Mesendoderm (in vitro differentiated cells): ENCODE measurements around the gene SDK1.
"Not testable (repeated sequence)": the region's sequence is repeated elsewhere in the genome, so short reads cannot be mapped to it uniquely, and the experiment has no call there.

ENCODE experiments used
- DNase-seq: peaks from one replicate; pipeline ENCODE4 v3.0.0; 2013
- H2AK5ac ChIP-seq: 2 replicates; pipeline ENCODE4 v1.6.1; 2013; ENCODE audit warnings: low read length, inconsistent platforms
- H2BK120ac ChIP-seq: 2 replicates; pipeline ENCODE4 v1.6.1; 2013; ENCODE audit warnings: low read depth, mild to moderate bottlenecking, low read length, moderate library complexity, mixed read lengths
- H2BK15ac ChIP-seq: replicated peaks from 2 replicates; pipeline ENCODE4 v1.6.1; 2013; ENCODE audit warnings: low read depth, mild to moderate bottlenecking, moderate library complexity
- H2BK5ac ChIP-seq: 2 replicates; pipeline ENCODE4 v1.6.1; 2013; ENCODE audit warnings: low read length, inconsistent platforms
- H3K18ac ChIP-seq: 2 replicates; pipeline ENCODE4 v1.6.1; 2013; ENCODE audit warnings: mild to moderate bottlenecking, low read length, mixed read lengths
- H3K23ac ChIP-seq: one replicate; pipeline ENCODE4 v1.6.1; 2013; ENCODE audit warnings: low read length
- H3K27ac ChIP-seq: 2 replicates; pipeline ENCODE4 v1.5.1; 2013; ENCODE audit warnings: low read depth, mild to moderate bottlenecking, inconsistent platforms, low read length, moderate library complexity
- H3K27me3 ChIP-seq: 2 replicates; pipeline ENCODE4 v1.6.1; 2013; ENCODE audit warnings: low read length, control low read depth, mild to moderate bottlenecking, inconsistent platforms; ENCODE audit not compliant: insufficient read depth, poor library complexity
- H3K36me3 ChIP-seq: 2 replicates; pipeline ENCODE4 v1.6.1; 2013; ENCODE audit warnings: low read length, inconsistent platforms; ENCODE audit not compliant: control insufficient read depth, insufficient read depth
- H3K4ac ChIP-seq: one replicate; pipeline ENCODE4 v1.6.1; 2013; ENCODE audit warnings: low read depth, mild to moderate bottlenecking, low read length, moderate library complexity
- H3K4me1 ChIP-seq: 2 replicates; pipeline ENCODE4 v1.6.1; 2013; ENCODE audit warnings: low read depth, low read length, inconsistent platforms; ENCODE audit not compliant: control insufficient read depth
- H3K4me2 ChIP-seq: 2 replicates; pipeline ENCODE4 v1.6.1; 2013; ENCODE audit warnings: low read length
- H3K4me3 ChIP-seq: 2 replicates; pipeline ENCODE4 v1.5.1; 2013; ENCODE audit warnings: mild to moderate bottlenecking, low read length
- H3K56ac ChIP-seq: one replicate; pipeline ENCODE4 v1.6.1; 2013; ENCODE audit warnings: low read length
- H3K79me1 ChIP-seq: 2 replicates; pipeline ENCODE4 v1.6.1; 2013; ENCODE audit warnings: low read length, inconsistent platforms
- H3K79me2 ChIP-seq: 2 replicates; pipeline ENCODE4 v1.6.1; 2013; ENCODE audit warnings: mild to moderate bottlenecking, low read length; ENCODE audit not compliant: control insufficient read depth, insufficient read depth
- H3K9ac ChIP-seq: 2 replicates; pipeline ENCODE4 v1.6.1; 2013; ENCODE audit warnings: low read length, inconsistent platforms
- H4K5ac ChIP-seq: one replicate; pipeline ENCODE4 v1.6.1; 2013; ENCODE audit warnings: low read length
- H4K8ac ChIP-seq: one replicate; pipeline ENCODE4 v1.6.1; 2013; ENCODE audit warnings: low read depth, mild to moderate bottlenecking, control low read depth, low read length, moderate library complexity
- WGBS: extraction: QIAGEN DNeasy Blood & Tissue Kit; methylation state at CpG from one replicate; pipeline ENCODE4 v1.1.7; 2013; ENCODE audit warnings: low lambda C conversion rate, missing lambda C conversion rate; ENCODE audit not compliant: insufficient coverage; ENCODE audit errors: extremely low coverage; 5-methylcytosine and 5-hydroxymethylcytosine counted together

The SDK1 gene

DNA sequence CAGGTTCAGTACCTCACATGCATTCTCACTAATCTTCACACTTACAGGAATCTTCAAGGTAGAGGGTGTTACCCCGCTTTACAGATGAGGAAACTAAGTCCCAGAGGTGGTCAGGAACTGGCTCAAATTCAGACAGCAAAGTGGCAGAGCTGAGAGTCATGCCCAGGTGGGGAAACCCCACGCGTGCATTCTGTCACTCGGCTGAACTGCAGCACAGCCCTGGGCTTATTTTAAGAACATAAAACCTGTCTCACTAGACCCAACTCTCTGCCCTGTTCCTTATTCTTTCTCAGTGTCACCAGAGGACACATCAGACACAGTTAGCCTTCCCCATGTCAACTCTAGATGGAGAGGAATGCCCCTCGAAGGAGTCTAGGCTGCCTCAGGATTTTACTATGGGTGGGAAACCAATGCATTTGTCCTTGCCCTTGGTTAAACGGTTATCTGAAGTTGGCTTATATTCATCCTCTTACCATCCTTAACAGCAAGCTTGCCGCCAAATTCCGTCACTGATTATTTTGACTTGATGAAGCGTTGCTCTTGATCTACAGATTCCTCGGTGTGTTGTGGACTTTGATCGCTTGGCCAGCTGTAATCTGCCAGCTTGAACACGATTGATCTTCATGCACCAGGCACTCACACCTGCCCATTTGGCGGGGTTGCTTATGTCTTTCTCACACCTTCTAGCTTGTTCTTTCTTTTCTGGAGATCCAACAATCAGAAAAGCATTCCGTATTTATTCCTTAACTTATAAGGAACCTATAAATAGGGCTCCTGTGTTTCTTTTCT lies 627.9 kb downstream of the SDK1 start:
- H4K5ac ChIP-seq: no peak overlapping the region
- H3K27ac ChIP-seq: no peak overlapping the region
- no peaks in the 10 kb centered on the region for H3K36me3 ChIP-seq
- peak overlapping the region; percentile 66 for H3K23ac ChIP-seq
- H3K79me2 ChIP-seq: no peaks in the 10 kb centered on the region
- no peak overlapping the region for H4K8ac ChIP-seq
- H3K27me3 ChIP-seq: no peaks in the 10 kb centered on the region
- no peak overlapping the region for H2AK5ac ChIP-seq
- no CpG with 5 or more reads among the region's 14 CpGs for WGBS
- no peak overlapping the region for H3K56ac ChIP-seq
- H3K4me2 ChIP-seq: no peak overlapping the region
- no peak overlapping the region for H3K4ac ChIP-seq
- H3K9ac ChIP-seq: no peak overlapping the region
- no peak overlapping the region for H3K4me3 ChIP-seq
- no peak overlapping the region for H3K18ac ChIP-seq
- no peak overlapping the region for H2BK5ac ChIP-seq
- no peak overlapping the region for H2BK120ac ChIP-seq
- H2BK15ac ChIP-seq: no peak overlapping the region
- H3K4me1 ChIP-seq: no peaks in the 10 kb centered on the region
- H3K79me1 ChIP-seq: no peaks in the 10 kb centered on the region
- peak; percentile 65 for DNase-seq

- Histone ChIP-seq H3K79me1 (no peaks in the 10 kb centered on the region), H4K5ac (no peak overlapping the region), H2BK5ac (no peak overlapping the region), H4K8ac (no peak overlapping the region), H3K23ac (no peak overlapping the region), H3K27ac (no peak overlapping the region), H3K36me3 (no peaks in the 10 kb centered on the region), H3K79me2 (no peaks in the 10 kb centered on the region), H3K56ac (no peak overlapping the region), H2AK5ac (no peak overlapping the region), H3K4ac (no peak overlapping the region), H3K4me3 (no peak overlapping the region), H3K18ac (no peak overlapping the region), H3K27me3 (no peaks in the 10 kb centered on the region), H3K4me2 (no peak overlapping the region), H3K9ac (no peak overlapping the region), H2BK120ac (no peak overlapping the region), H2BK15ac (no peak overlapping the region), H3K4me1 (no peaks in the 10 kb centered on the region)
- WGBS: no CpG with 5 or more reads among the region's 3 CpGs
- DNase-seq: no peak
Observed at GRCh38 chr7:3931843-3932242, 630.8 kb downstream of the SDK1 start.

- H3K36me3 ChIP-seq: no peaks in the 10 kb centered on the region
- H2BK15ac ChIP-seq: no peak overlapping the region
- no peak overlapping the region for H3K18ac ChIP-seq
- H3K27ac ChIP-seq: no peak overlapping the region
- no peak overlapping the region for H4K5ac ChIP-seq
- no peaks in the 10 kb centered on the region for H3K27me3 ChIP-seq
- no peaks in the 10 kb centered on the region for H3K79me2 ChIP-seq
- WGBS: no CpG with 5 or more reads among the region's 8 CpGs
- H3K79me1 ChIP-seq: no peaks in the 10 kb centered on the region
- no peak overlapping the region for H3K4ac ChIP-seq
- no peak overlapping the region for H2BK120ac ChIP-seq
- H4K8ac ChIP-seq: no peak overlapping the region
- no peak overlapping the region for H3K23ac ChIP-seq
- H3K4me2 ChIP-seq: no peak overlapping the region
- no peak for DNase-seq
- H3K56ac ChIP-seq: no peak overlapping the region
- H2BK5ac ChIP-seq: no peak overlapping the region
- no peak overlapping the region for H3K4me3 ChIP-seq
- no peak overlapping the region for H2AK5ac ChIP-seq
- no peak overlapping the region for H3K9ac ChIP-seq
- H3K4me1 ChIP-seq: no peaks in the 10 kb centered on the region
Observed at GRCh38 chr7:3937146-3937545, 636.1 kb downstream of the SDK1 start.

DNA sequence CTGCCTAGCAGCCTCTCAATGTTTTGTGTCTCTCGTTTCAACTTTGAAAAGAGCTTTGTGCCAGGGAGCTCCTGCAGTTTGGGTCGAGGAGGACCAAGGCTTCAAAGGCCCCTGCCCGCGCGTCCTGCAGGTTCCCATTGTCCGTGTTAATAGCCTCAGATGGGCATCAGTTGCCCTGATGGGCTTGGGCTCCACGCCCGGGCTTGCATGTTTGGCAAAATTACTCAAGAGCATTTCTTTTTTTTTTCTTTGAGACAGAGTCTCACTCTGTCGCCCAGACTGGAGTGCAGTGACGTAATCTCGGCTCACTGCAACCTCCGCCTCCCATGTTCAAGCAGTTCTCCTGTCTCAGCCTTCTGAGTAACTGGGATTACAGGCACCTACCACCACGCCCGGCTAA lies 636.6 kb downstream of the SDK1 start:
- no peak overlapping the region for H3K4me3 ChIP-seq
- H3K9ac ChIP-seq: no peak overlapping the region
- H3K4ac ChIP-seq: no peak overlapping the region
- H3K4me1 ChIP-seq: no peaks in the 10 kb centered on the region
- H3K18ac ChIP-seq: no peak overlapping the region
- no peaks in the 10 kb centered on the region for H3K79me1 ChIP-seq
- H4K5ac ChIP-seq: no peak overlapping the region
- H3K23ac ChIP-seq: no peak overlapping the region
- WGBS: no CpG with 5 or more reads among the region's 14 CpGs
- no peak overlapping the region for H2AK5ac ChIP-seq
- H2BK5ac ChIP-seq: no peak overlapping the region
- no peak overlapping the region for H3K56ac ChIP-seq
- no peaks in the 10 kb centered on the region for H3K27me3 ChIP-seq
- no peak overlapping the region for H2BK120ac ChIP-seq
- no peak overlapping the region for H3K4me2 ChIP-seq
- H3K36me3 ChIP-seq: no peaks in the 10 kb centered on the region
- DNase-seq: no peak
- no peak overlapping the region for H2BK15ac ChIP-seq
- no peaks in the 10 kb centered on the region for H3K79me2 ChIP-seq
- H4K8ac ChIP-seq: no peak overlapping the region
- H3K27ac ChIP-seq: no peak overlapping the region

- H3K4me2 ChIP-seq, H2AK5ac ChIP-seq, H3K79me2 ChIP-seq, H3K4ac ChIP-seq, H3K36me3 ChIP-seq, H3K23ac ChIP-seq, H3K27ac ChIP-seq, H2BK5ac ChIP-seq, H2BK15ac ChIP-seq, H3K79me1 ChIP-seq, H3K27me3 ChIP-seq, H3K9ac ChIP-seq, DNase-seq, H2BK120ac ChIP-seq, H4K5ac ChIP-seq, H4K8ac ChIP-seq, H3K4me1 ChIP-seq, H3K18ac ChIP-seq, H3K4me3 ChIP-seq: not testable (repeated sequence)
- no CpG with 5 or more reads among the region's 12 CpGs for WGBS
- peak overlapping the region; percentile 2 for H3K56ac ChIP-seq
Observed at GRCh38 chr7:3941706-3942105, 640.7 kb downstream of the SDK1 start.

GRCh38 chr7:3942276-3942675 lies 641.2 kb downstream of the SDK1 start:
- Histone ChIP-seq H2BK120ac (no peak overlapping the region), H3K18ac (no peak overlapping the region), H4K5ac (no peak overlapping the region), H3K9ac (no peak overlapping the region), H4K8ac (no peak overlapping the region), H2BK5ac (no peak overlapping the region), H3K4me3 (no peak overlapping the region), H3K4me2 (no peak overlapping the region), H2BK15ac (no peak overlapping the region), H3K36me3 (no peaks in the 10 kb centered on the region), H3K4ac (no peak overlapping the region), H3K79me2 (no peaks in the 10 kb centered on the region), H3K23ac (no peak overlapping the region), H3K79me1 (no peaks in the 10 kb centered on the region), H3K27ac (no peak overlapping the region), H3K27me3 (no peaks in the 10 kb centered on the region), H3K4me1 (no peaks in the 10 kb centered on the region), H2AK5ac (no peak overlapping the region), H3K56ac (no peak overlapping the region)
- WGBS: no CpG with 5 or more reads among the region's 4 CpGs
- no peak for DNase-seq
